GM19025 (cell line): ENCODE measurements around the gene MTA1.

Experiments used
- ATAC-seq: cut with Tn5 transposase; IDR thresholded peaks from one replicate; pipeline ENCODE4 v1.9.1; 2021; ENCODE audit warnings: mild to moderate bottlenecking, low read depth, moderate library complexity; ENCODE audit not compliant: unreplicated experiment

MTA1 gene

DNA sequence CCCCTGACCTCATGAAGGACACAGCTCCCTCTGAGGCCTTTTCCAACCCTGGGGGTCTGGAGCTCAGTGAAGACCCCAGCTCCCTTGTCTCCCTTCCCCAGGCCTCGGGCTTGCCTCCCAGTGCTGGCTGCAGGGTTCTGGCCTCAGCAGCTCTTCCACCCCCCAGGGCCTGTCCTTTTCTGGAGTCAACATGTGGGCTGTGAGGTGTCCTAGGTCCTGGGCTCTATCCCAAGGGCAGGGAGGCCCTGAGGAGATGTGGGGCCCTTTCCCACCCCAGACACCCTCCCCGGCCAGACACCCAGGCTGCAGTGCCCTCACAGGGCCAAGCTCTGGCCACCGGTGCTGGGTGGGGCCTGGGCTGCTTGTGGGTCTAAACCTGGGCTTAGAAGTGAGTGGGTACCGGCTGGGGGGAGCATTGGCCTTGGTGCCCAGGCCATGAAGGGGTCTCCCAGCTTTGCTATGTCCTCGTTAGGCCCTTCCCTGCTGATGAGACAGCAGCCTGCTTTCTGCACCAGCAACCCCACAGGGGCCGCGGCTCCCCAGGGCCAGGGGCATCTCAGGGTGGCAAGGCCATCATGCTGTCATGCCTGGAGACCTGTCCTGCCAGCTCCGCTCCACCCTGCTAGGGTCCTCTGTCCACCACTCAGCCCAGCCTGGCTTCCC, 52.3 kb downstream of the MTA1 start:
- ATAC-seq, result no peak

- no peak for ATAC-seq
These were observed 52.9 kb downstream of the MTA1 start for GRCh38 chr14:105472486-105472991.

- ATAC-seq, result no peak
These were observed 53.5 kb downstream of the MTA1 start for GRCh38 chr14:105473033-105473676.

DNA sequence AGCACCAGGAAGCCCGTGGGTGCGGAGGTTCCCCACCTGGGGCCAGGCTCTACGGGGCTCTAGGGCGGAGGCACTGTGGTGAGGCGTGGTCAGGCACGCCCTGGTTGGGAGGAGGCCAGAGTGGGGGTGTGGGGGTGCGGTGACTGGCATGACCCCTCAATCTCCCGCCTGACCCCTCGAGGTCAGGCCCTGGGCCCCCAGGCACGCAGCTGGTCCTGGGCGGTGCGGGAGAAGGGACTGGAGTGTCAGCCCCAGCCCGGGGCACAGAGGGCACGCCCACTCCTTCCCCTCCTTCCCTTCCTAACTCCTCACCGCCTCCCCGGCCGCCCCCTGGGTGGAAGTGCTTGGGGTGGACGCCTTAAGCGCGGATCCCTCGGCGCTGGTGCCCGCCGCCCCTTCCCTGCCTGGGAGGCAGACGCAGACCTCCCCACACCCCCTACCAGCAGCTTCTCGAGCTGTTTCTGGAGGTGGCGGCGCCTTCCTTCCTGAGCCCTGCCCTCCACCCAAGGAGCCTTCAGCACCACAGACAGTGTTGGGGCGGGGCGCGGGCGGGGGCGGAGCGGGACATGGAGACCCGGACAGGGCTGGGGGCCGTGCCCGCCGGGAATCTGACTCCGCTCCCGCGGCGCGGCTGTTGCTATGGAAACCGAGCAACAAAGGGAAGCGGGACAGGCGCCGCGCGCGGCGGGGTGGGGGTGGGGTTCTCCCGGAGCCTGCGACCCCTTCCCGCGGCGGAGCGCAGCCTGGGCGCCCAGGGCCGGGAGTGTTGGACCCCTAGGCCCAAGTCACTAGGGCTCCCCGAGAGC, 54.3 kb downstream of the MTA1 start:
- no peak for ATAC-seq

GRCh38 chr14:105474483-105475268, 55.0 kb downstream of the MTA1 start, which contains the start of gene CRIP2:
CRIP2 (plus strand) TSS chr14:105474821; CDS start chr14:105474863, 42 bp downstream.
- no peak for ATAC-seq

- ATAC-seq, result no peak
These were observed 55.9 kb downstream of the MTA1 start for GRCh38 chr14:105475269-105476096.

DNA sequence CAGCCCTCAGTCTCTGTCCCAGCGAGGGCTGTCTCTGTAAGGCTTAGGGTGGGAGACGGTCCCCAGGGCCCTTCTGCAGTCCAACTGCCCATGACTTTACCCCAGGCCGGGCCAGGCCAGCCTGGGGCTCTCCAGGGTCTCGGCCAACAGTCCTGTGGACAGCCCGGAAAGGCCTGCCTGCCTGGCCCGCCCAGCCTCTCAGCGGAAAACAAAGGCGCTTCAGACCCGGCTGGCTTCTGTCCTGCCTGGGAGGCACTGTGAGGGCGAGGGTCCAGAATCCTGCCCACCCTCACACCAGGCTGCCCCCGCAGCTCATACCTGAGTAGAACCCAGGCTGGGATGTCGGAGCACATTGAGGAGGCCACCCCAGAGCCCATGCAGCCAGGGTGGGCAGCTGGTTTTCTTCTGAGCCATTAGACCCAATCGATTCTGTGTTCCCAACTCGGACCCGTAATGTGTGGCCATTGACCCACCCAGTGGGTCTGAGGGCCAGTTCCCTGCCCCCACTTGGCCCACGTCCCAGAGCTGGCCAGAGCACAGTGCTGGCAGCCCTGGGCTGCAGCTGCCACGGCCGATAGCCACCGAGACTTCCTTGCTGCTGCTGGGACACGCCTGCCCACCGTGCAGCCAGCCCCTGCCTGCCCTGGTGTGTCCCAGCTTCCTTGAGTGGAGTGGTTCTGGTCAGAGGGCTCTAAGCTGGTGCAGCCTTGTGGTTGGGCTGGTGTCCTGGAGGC, 56.6 kb downstream of the MTA1 start:
- ATAC-seq, result no peak

DNA sequence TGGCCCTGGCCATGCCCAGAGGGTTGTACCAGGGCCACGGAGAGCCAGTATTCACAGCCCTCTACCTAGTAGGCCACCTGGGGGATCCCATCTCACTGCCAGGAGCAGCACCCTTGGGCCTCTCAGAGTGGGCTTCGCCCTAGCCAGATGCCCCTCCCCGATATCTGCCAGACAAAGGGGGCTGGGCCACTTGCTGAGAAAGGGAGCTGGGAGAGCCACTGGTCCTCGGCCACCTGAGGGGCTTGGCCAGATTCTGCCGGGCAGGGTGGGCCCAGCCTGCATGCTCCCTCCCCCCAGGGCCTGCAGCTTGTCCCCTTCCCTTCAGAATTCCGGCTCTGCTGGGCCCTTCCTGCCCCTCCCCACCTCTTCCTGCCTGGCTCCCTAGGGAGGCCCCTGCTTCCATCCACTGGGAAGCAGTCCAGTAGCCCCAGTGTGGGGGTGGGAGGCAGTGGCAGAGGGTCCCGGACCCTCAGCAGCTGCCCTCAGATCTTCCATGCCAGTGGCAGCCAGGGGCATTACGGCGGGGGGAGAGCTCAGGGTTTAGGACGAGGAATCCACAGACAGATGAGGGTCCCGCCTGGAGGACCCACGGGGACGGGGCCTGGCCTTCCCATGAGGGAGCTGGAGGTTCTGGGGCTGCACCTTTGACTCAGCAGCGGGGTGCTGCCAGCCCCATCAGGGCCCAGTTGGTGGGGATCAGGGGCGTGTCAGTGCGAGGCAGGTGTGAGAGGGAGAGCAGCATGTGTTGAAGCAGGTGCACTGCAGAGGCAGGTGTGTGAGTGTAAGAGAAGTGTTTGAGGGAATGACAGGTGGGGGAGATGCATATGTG, 57.4 kb downstream of the MTA1 start:
- ATAC-seq, result no peak

DNA sequence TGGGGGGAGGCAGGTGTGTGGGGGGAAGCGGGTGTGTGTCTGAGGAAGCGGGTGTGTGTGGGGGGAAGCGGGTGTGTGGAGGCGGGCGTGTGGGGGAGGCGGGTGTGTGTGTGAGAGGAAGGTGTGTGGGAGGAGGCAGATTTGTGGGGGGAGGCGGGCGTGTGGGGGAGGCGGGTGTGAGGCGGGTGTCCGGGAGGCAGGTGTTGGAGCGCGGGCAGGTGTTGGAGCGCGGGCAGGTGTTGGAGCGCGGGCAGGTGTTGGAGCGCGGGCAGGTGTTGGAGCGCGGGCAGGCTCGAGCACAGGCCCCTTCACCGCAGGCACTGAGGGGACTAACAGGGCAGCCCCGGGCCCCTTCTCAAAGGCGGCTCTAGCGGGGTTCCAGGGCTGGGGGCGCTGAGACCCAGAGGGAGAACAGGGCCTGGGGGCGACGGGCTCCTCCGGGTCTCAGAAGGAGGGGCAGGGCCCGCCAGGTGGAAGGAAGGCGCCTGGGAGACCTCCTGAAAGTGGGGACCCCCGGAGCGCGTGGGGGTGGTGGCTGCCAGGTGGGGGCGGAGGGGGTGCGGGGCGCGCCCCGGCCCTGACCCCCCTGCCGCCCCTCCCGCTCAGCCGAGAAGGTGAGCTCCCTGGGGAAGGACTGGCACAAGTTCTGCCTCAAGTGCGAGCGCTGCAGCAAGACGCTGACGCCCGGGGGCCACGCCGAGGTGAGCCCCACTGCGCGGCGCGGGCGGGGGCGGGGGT, 58.2 kb downstream of the MTA1 start:
- ATAC-seq, result no peak

DNA sequence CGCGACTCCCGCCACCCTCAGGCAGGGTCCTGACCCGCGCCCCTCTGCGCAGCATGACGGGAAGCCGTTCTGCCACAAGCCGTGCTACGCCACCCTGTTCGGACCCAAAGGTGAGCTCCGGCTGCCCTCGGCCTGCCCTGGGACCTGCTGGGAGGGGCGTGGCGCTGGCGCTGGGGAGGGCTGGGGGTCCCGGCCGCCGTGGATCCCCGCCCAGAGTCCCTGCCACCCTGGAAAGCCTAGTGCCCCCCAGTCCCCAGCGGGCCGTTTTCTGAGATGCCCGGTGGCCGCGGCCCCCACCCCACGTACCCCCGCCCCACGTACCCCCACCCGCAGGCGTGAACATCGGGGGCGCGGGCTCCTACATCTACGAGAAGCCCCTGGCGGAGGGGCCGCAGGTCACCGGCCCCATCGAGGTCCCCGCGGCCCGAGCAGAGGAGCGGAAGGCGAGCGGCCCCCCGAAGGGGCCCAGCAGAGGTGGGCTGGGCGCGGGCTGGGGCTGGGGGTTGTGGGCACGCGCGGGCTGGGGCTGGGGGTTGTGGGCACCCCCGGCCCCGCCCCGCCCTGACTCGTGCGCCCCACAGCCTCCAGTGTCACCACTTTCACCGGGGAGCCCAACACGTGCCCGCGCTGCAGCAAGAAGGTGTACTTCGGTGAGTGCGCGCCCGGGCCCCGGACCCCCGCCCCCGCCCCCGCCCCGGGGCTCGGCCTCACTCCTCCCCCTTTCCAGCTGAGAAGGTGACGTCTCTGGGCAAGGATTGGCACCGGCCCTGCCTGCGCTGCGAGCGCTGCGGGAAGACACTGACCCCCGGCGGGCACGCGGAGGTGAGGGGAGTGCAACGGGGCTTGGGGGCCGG, 59.0 kb downstream of the MTA1 start:
- ATAC-seq, result no peak

GRCh38 chr14:105479431-105480158, 60.0 kb downstream of the MTA1 start:
- ATAC-seq, result no peak

DNA sequence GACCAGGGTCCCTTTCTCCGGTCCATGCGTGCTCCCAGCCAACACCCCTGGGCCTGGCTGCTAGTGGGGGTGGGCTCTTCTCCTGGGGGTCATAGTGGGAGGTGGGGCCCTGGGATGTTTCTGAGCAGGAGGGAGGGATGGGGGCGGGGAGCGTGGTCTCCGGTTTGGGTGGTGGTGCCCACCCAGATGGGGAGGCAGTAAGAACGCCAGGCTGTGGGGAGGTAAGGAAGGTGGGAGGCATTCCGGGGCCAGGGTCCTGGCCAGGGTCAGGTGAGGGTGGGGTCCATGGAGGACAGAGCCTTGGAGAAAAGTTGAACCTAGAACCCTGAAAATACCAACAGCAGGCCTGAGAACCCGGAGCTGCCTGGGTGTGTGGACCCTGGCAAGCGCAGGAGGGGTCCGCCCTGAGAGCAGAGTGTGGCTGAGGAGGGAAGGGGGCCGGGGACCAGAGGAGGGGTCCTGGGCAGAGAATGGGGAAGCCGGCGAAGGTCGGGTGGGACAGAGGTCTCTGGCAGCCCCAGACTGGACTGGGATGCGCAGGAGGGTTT, 60.6 kb downstream of the MTA1 start:
- ATAC-seq, result no peak

DNA sequence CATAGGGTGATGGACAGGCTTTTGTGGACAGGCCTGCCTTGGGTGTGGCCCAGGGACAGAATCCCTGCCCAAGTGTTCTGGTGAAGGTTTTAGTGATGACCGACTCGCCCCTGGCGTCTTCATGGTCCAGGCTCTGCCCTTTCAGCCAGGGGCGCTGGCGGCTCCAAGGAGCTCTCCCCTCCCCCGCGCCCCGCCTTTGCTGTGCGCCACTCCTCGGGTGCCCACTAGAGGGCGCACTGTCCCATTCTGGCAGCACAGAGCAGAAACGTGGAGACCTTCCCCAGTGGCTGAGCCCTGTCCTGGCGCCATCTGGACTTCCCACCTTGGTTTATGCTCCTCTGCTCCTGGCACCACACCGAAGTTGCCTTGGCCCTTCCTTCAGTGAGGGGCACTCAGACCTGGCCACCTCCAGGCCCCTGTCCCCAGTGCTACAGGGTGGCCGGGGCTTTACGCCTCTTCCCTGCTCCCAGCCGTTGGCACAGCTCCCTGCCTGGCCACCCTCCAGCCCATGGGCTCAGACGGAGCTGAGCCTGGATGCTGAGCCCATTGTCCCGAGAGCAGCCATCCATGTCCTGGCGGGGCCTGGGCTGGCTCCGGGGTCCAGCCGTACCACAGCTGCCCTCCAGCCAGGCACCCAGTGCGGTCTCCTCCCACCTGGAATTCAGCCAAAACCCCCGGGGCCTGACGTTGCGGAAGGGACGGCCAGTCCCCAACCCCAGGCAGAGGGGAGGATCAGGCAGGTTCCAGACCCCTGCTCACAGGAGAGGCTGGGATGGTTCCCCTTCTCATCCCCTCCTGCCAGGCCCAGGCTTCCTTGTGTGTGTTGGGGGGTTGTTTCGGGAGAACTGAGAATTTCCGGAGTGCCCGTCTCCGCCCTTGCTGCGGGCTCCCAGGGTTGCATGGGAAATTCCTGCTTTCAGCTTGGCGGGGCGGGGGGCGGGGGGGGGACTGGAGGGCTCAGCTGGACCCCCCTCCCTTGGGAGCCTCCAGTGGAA, 61.5 kb downstream of the MTA1 start:
- ATAC-seq, result no peak

DNA sequence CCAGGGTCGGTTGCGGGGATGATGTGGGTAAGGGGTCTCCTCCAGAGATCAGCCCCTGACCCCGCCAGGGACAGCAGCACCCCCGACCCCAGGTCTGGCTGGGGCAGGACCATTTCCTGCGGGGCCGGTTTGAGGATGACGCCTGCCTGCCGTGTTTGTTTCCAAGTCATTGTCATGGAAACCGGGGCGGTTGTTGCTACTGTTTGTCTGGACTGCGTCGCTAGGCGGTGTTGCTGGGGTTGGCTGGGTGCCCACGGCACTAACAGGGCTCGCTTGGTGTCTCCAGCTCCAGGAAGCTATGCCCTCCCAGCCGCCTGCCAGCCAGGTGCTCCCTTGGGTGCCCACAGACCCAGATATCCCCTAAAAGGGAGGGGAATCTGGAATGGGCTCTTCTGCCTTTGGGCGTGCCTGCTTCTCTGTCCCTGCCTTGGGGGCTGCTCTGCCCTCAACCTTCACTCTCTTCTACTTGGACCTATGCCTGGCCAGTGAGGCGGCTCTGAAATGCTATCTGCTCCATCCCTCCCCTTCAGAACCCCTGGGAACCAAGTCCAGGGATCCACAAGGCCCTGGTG, 62.3 kb downstream of the MTA1 start:
- peak; percentile 48 for ATAC-seq
